OCI-LY7 (cell line): ENCODE results near the gene MACROD2.

ENCODE experiments used
- CTCF ChIP-seq: fragments of 200-600 bp; sonication (generic); conservative IDR thresholded peaks from 2 replicates; pipeline ENCODE4 v1.5.1; 2014; ENCODE audit warnings: mild to moderate bottlenecking, antibody characterized with exemption, low read length, moderate library complexity, mixed read lengths
- EZH2phosphoT487 ChIP-seq: fragments of 200-600 bp; sonication (generic); IDR thresholded peaks from 2 replicates; pipeline ENCODE4 v1.6.1; 2018; ENCODE audit warnings: low read depth, borderline replicate concordance, mild to moderate bottlenecking, mixed run types, antibody characterized with exemption, low read length, moderate library complexity, mixed read lengths

DNA sequence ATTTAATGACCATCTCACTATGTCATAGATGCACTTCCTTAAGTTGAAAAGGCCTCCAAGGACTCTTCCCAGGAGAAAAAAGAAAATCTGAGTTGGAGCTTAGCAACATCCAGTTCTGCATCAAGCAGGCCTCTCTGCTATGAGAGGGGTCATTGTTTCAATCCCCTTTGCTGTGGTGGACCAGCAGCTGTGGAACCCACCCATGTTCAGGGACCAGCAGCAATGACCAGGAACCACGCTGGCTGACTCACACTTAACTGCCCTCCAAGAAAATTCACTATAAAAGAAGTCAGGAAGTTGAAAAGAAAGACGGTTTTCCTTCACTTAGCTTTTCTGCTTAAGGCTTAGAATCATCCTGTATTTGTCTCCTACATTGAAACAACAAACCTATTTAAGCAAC is 1404.5 kb downstream of the MACROD2 start:
- TF ChIP-seq CTCF, result no peak
- no peak for TF ChIP-seq EZH2phosphoT487
